HL-60 (cell line): ENCODE data around the gene CD247.

Experiments used
- POLR2AphosphoS5 ChIP-seq: IDR thresholded peaks from 2 replicates; pipeline ENCODE4 v1.6.1; 2012; ENCODE audit warnings: low read depth
- SPI1 ChIP-seq: IDR thresholded peaks from 2 replicates; pipeline ENCODE4 v1.6.1; 2012; ENCODE audit warnings: low read depth, mild to moderate bottlenecking, borderline replicate concordance
- TF ChIP-seq, protein P1 (sequence below): IDR thresholded peaks from one replicate; pipeline ENCODE4 v1.5.1; 2011; ENCODE audit warnings: low read length, control low read depth, inconsistent platforms; ENCODE audit not compliant: insufficient read depth
- TF ChIP-seq, protein P2 (sequence below): IDR thresholded peaks from 2 replicates; pipeline ENCODE4 v1.6.1; 2012; ENCODE audit warnings: low read depth; ENCODE audit not compliant: insufficient replicate concordance

- TF ChIP-seq, protein P1, sequence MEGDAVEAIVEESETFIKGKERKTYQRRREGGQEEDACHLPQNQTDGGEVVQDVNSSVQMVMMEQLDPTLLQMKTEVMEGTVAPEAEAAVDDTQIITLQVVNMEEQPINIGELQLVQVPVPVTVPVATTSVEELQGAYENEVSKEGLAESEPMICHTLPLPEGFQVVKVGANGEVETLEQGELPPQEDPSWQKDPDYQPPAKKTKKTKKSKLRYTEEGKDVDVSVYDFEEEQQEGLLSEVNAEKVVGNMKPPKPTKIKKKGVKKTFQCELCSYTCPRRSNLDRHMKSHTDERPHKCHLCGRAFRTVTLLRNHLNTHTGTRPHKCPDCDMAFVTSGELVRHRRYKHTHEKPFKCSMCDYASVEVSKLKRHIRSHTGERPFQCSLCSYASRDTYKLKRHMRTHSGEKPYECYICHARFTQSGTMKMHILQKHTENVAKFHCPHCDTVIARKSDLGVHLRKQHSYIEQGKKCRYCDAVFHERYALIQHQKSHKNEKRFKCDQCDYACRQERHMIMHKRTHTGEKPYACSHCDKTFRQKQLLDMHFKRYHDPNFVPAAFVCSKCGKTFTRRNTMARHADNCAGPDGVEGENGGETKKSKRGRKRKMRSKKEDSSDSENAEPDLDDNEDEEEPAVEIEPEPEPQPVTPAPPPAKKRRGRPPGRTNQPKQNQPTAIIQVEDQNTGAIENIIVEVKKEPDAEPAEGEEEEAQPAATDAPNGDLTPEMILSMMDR = no peak
- TF ChIP-seq POLR2AphosphoS5 = no peak
- TF ChIP-seq, protein P2, sequence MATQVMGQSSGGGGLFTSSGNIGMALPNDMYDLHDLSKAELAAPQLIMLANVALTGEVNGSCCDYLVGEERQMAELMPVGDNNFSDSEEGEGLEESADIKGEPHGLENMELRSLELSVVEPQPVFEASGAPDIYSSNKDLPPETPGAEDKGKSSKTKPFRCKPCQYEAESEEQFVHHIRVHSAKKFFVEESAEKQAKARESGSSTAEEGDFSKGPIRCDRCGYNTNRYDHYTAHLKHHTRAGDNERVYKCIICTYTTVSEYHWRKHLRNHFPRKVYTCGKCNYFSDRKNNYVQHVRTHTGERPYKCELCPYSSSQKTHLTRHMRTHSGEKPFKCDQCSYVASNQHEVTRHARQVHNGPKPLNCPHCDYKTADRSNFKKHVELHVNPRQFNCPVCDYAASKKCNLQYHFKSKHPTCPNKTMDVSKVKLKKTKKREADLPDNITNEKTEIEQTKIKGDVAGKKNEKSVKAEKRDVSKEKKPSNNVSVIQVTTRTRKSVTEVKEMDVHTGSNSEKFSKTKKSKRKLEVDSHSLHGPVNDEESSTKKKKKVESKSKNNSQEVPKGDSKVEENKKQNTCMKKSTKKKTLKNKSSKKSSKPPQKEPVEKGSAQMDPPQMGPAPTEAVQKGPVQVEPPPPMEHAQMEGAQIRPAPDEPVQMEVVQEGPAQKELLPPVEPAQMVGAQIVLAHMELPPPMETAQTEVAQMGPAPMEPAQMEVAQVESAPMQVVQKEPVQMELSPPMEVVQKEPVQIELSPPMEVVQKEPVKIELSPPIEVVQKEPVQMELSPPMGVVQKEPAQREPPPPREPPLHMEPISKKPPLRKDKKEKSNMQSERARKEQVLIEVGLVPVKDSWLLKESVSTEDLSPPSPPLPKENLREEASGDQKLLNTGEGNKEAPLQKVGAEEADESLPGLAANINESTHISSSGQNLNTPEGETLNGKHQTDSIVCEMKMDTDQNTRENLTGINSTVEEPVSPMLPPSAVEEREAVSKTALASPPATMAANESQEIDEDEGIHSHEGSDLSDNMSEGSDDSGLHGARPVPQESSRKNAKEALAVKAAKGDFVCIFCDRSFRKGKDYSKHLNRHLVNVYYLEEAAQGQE = no peak
- TF ChIP-seq SPI1 = no peak
These were observed 53.3 kb downstream of the CD247 start for GRCh38 chr1:167465018-167465417.
